Measurements from ENCODE around the gene C19orf81. TPM values are rescaled to one million over a fixed set of nuclear protein-coding genes. Genes with fewer than 3 reads are reported as not detected.

C19orf81 gene
- total RNA-seq, 1 experiment from 2014 or later, result 22.4 TPM

DNA sequence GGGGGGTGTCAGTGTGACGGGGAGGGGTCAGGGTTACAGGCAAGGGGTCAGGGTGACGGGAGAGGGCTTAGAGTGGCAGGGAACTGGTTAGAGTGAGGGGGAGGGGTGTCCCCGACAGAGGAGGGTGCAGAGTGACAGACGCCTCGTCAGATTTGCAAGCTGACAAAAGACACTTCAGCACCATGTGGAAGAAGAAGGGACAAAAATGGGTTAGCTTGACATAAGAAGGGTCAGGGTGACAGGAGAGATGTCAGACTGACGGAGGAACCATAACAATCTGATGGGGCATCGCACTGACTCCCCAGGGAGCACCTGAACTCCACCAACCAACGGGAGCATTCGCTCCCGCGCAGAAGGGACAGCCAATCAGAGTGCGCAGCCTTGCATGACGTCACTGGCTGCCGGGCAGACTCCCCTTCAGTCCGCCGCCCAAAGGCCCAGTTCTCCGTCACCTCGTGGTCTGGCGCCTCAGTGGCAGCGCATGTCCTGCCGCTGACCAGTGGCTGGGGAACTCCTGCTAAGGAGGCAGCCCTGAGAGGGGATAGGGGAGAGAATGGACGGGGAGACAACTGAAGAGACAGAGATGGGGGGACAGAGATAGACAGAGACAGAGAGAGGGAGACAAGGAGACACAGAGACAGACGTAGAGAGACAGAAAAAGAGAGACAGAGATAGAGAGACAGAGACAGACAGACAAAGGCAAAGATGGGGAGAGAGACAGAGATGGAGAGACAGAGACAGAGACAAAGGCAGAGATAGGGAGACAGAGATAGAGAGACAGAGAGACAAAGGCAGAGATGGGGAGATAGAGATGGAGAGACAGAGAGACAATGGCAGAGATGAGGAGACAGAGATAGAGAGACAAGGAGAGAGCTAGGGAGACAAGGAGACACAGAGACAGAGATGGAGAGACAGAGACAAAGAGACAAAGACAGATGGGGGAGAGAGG is 30.2 kb downstream of the C19orf81 start (continued):
- TF ChIP-seq, protein P1, sequence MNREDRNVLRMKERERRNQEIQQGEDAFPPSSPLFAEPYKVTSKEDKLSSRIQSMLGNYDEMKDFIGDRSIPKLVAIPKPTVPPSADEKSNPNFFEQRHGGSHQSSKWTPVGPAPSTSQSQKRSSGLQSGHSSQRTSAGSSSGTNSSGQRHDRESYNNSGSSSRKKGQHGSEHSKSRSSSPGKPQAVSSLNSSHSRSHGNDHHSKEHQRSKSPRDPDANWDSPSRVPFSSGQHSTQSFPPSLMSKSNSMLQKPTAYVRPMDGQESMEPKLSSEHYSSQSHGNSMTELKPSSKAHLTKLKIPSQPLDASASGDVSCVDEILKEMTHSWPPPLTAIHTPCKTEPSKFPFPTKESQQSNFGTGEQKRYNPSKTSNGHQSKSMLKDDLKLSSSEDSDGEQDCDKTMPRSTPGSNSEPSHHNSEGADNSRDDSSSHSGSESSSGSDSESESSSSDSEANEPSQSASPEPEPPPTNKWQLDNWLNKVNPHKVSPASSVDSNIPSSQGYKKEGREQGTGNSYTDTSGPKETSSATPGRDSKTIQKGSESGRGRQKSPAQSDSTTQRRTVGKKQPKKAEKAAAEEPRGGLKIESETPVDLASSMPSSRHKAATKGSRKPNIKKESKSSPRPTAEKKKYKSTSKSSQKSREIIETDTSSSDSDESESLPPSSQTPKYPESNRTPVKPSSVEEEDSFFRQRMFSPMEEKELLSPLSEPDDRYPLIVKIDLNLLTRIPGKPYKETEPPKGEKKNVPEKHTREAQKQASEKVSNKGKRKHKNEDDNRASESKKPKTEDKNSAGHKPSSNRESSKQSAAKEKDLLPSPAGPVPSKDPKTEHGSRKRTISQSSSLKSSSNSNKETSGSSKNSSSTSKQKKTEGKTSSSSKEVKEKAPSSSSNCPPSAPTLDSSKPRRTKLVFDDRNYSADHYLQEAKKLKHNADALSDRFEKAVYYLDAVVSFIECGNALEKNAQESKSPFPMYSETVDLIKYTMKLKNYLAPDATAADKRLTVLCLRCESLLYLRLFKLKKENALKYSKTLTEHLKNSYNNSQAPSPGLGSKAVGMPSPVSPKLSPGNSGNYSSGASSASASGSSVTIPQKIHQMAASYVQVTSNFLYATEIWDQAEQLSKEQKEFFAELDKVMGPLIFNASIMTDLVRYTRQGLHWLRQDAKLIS (CRISPR knock-in tag; IDR thresholded peaks at IDR 0.05; ENCODE audit: borderline replicate concordance), result no peak
- TF ChIP-seq CREB1 (CRISPR knock-in tag; IDR thresholded peaks at IDR 0.05) (no peak), IRF2 (CRISPR knock-in tag; IDR thresholded peaks at IDR 0.05; ENCODE audit: borderline replicate concordance, low read depth) (no peak), NFE2L1 (CRISPR knock-in tag; IDR thresholded peaks at IDR 0.05) (peak; percentile 77; the same call in 1 of the 2 replicates), FOXK1 (CRISPR knock-in tag; IDR thresholded peaks at IDR 0.05) (peak; percentile 25; the same call in 1 of the 2 replicates), KAT7 (CRISPR knock-in tag; IDR thresholded peaks at IDR 0.05; ENCODE audit: borderline replicate concordance) (no peak), ESRRA (CRISPR knock-in tag; IDR thresholded peaks at IDR 0.05; ENCODE audit: borderline replicate concordance) (no peak), ZNF138 (CRISPR knock-in tag; conservative IDR thresholded peaks at IDR 0.05) (no peak), HMGA2 (CRISPR knock-in tag; IDR thresholded peaks at IDR 0.05) (no peak), SOX15 (CRISPR knock-in tag; IDR thresholded peaks at IDR 0.05) (no peak), TCF7 (CRISPR knock-in tag; IDR thresholded peaks at IDR 0.05; ENCODE audit: low read depth) (0 out of 2 replicates have a peak, but pooled peaks have one; percentile 53), SP1 (CRISPR knock-in tag; conservative IDR thresholded peaks at IDR 0.05) (peak; percentile 38; the same call in 1 of the 2 replicates), EMX1 (CRISPR knock-in tag; IDR thresholded peaks at IDR 0.05) (no peak), ZNF423 (CRISPR knock-in tag; IDR thresholded peaks at IDR 0.05) (no peak), JUN (CRISPR knock-in tag; IDR thresholded peaks at IDR 0.05) (no peak)
- TF ChIP-seq, protein P2, sequence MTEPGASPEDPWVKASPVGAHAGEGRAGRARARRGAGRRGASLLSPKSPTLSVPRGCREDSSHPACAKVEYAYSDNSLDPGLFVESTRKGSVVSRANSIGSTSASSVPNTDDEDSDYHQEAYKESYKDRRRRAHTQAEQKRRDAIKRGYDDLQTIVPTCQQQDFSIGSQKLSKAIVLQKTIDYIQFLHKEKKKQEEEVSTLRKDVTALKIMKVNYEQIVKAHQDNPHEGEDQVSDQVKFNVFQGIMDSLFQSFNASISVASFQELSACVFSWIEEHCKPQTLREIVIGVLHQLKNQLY (CRISPR knock-in tag; IDR thresholded peaks at IDR 0.05), result no peak
- TF ChIP-seq, protein P3, sequence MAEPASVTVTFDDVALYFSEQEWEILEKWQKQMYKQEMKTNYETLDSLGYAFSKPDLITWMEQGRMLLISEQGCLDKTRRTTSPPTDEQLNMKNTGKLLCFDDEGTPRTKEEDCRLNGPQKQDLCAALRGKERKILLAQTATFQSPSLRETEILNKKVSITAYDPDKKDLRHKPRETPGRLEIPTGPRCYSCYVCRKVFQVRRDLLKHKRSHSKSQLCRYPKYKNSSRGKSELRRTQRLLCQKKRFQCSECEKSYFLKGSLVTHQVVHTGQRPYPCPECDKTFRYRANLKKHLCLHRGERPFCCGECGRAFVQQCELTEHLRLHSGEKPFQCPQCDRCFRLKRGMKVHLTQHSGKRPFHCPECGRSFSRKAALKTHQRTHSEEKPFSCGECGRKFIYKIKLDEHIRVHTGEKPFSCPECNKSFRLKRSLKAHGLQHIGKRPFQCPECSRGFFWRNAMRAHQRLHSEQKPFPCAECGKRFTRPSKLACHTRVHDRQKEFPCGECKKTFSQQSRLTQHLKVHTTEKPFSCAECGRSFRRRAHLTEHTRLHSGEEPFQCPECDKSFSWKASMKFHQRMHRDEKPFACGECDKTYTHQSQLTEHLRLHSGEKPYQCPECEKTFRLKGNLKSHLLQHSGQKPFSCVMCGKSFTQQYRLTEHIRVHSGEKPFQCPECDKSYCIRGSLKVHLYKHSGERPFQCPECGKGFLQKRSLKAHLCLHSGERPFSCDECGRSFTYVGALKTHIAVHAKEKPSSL (CRISPR knock-in tag; conservative IDR thresholded peaks at IDR 0.05), result no peak
- TF ChIP-seq, protein P4, sequence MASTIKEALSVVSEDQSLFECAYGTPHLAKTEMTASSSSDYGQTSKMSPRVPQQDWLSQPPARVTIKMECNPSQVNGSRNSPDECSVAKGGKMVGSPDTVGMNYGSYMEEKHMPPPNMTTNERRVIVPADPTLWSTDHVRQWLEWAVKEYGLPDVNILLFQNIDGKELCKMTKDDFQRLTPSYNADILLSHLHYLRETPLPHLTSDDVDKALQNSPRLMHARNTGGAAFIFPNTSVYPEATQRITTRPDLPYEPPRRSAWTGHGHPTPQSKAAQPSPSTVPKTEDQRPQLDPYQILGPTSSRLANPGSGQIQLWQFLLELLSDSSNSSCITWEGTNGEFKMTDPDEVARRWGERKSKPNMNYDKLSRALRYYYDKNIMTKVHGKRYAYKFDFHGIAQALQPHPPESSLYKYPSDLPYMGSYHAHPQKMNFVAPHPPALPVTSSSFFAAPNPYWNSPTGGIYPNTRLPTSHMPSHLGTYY (CRISPR knock-in tag; IDR thresholded peaks at IDR 0.05), result no peak
- TF ChIP-seq, protein P5, sequence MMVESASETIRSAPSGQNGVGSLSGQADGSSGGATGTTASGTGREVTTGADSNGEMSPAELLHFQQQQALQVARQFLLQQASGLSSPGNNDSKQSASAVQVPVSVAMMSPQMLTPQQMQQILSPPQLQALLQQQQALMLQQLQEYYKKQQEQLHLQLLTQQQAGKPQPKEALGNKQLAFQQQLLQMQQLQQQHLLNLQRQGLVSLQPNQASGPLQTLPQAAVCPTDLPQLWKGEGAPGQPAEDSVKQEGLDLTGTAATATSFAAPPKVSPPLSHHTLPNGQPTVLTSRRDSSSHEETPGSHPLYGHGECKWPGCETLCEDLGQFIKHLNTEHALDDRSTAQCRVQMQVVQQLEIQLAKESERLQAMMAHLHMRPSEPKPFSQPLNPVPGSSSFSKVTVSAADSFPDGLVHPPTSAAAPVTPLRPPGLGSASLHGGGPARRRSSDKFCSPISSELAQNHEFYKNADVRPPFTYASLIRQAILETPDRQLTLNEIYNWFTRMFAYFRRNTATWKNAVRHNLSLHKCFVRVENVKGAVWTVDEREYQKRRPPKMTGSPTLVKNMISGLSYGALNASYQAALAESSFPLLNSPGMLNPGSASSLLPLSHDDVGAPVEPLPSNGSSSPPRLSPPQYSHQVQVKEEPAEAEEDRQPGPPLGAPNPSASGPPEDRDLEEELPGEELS (CRISPR knock-in tag; IDR thresholded peaks at IDR 0.05), result 0 out of 2 replicates have a peak, but pooled peaks have one; percentile 18
- TF ChIP-seq, protein P6, sequence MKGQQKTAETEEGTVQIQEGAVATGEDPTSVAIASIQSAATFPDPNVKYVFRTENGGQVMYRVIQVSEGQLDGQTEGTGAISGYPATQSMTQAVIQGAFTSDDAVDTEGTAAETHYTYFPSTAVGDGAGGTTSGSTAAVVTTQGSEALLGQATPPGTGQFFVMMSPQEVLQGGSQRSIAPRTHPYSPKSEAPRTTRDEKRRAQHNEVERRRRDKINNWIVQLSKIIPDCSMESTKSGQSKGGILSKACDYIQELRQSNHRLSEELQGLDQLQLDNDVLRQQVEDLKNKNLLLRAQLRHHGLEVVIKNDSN (CRISPR knock-in tag; IDR thresholded peaks at IDR 0.05), result no peak
- TF ChIP-seq, protein P7, sequence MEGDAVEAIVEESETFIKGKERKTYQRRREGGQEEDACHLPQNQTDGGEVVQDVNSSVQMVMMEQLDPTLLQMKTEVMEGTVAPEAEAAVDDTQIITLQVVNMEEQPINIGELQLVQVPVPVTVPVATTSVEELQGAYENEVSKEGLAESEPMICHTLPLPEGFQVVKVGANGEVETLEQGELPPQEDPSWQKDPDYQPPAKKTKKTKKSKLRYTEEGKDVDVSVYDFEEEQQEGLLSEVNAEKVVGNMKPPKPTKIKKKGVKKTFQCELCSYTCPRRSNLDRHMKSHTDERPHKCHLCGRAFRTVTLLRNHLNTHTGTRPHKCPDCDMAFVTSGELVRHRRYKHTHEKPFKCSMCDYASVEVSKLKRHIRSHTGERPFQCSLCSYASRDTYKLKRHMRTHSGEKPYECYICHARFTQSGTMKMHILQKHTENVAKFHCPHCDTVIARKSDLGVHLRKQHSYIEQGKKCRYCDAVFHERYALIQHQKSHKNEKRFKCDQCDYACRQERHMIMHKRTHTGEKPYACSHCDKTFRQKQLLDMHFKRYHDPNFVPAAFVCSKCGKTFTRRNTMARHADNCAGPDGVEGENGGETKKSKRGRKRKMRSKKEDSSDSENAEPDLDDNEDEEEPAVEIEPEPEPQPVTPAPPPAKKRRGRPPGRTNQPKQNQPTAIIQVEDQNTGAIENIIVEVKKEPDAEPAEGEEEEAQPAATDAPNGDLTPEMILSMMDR (IDR thresholded peaks at IDR 0.05), result no peak
- TF ChIP-seq, protein P8, sequence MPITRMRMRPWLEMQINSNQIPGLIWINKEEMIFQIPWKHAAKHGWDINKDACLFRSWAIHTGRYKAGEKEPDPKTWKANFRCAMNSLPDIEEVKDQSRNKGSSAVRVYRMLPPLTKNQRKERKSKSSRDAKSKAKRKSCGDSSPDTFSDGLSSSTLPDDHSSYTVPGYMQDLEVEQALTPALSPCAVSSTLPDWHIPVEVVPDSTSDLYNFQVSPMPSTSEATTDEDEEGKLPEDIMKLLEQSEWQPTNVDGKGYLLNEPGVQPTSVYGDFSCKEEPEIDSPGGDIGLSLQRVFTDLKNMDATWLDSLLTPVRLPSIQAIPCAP (CRISPR knock-in tag; IDR thresholded peaks at IDR 0.05), result no peak
- TF ChIP-seq, protein P9, sequence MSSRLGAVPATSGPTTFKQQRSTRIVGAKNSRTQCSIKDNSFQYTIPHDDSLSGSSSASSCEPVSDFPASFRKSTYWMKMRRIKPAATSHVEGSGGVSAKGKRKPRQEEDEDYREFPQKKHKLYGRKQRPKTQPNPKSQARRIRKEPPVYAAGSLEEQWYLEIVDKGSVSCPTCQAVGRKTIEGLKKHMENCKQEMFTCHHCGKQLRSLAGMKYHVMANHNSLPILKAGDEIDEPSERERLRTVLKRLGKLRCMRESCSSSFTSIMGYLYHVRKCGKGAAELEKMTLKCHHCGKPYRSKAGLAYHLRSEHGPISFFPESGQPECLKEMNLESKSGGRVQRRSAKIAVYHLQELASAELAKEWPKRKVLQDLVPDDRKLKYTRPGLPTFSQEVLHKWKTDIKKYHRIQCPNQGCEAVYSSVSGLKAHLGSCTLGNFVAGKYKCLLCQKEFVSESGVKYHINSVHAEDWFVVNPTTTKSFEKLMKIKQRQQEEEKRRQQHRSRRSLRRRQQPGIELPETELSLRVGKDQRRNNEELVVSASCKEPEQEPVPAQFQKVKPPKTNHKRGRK (CRISPR knock-in tag; IDR thresholded peaks at IDR 0.05; ENCODE audit: borderline replicate concordance), result no peak
